ENCODE results near the gene MANSC1.

The MANSC1 gene

GRCh38 chr12:12378616-12379015, 28.6 kb upstream of the MANSC1 start:
- Mint-ChIP-seq H3K4me1 (peaks cover 15% of the 10 kb centered on the region), H3K4me3 (no peak overlapping the region), H3K27ac (peak overlapping the region; percentile 69), H3K27me3 (no peaks in the 10 kb centered on the region), H3K9me3 (no peaks in the 10 kb centered on the region), H3K36me3 (peaks cover 18% of the 10 kb centered on the region)
- DNase-seq (ENCODE audit: low spot score in 2 of 2), result no peak
- ATAC-seq (ENCODE audit: low read depth), result no peak

- peaks cover 14% of the 10 kb centered on the region for H3K36me3 Mint-ChIP-seq
- H3K27me3 Mint-ChIP-seq, result no peaks in the 10 kb centered on the region
- DNase-seq (ENCODE audit: low spot score in 2 of 2) (peak in 1 of 2 donors; percentile 44), ATAC-seq (ENCODE audit: low read depth) (peak; percentile 56)
- peaks cover 13% of the 10 kb centered on the region for H3K4me1 Mint-ChIP-seq
- H3K9me3 Mint-ChIP-seq, result no peaks in the 10 kb centered on the region
- H3K4me3 Mint-ChIP-seq, result no peak overlapping the region
- H3K27ac Mint-ChIP-seq, result no peak overlapping the region
Observed at GRCh38 chr12:12376646-12377448, 26.8 kb upstream of the MANSC1 start.

GRCh38 chr12:12372946-12373722, 23.1 kb upstream of the MANSC1 start:
- H3K36me3 Mint-ChIP-seq, result peaks cover 15% of the 10 kb centered on the region
- peaks cover 5% of the 10 kb centered on the region for H3K4me1 Mint-ChIP-seq
- no peaks in the 10 kb centered on the region for H3K9me3 Mint-ChIP-seq
- DNase-seq (ENCODE audit: low spot score in 2 of 2) (no peak), ATAC-seq (ENCODE audit: low read depth) (no peak)
- H3K27ac Mint-ChIP-seq, result no peak overlapping the region
- H3K27me3 Mint-ChIP-seq, result no peaks in the 10 kb centered on the region
- no peak overlapping the region for H3K4me3 Mint-ChIP-seq

- DNase-seq (ENCODE audit: low spot score in 2 of 2) (no peak), ATAC-seq (ENCODE audit: low read depth) (no peak)
- Mint-ChIP-seq H3K4me3 (no peak overlapping the region), H3K36me3 (peaks cover 17% of the 10 kb centered on the region), H3K4me1 (peaks cover 10% of the 10 kb centered on the region), H3K27me3 (no peaks in the 10 kb centered on the region), H3K27ac (peak overlapping the region; percentile 6), H3K9me3 (no peaks in the 10 kb centered on the region)
Observed at GRCh38 chr12:12367482-12367998, 17.5 kb upstream of the MANSC1 start.

GRCh38 chr12:12366701-12367481, 16.8 kb upstream of the MANSC1 start:
- DNase-seq (ENCODE audit: low spot score in 2 of 2), result no peak
- Mint-ChIP-seq H3K9me3 (no peaks in the 10 kb centered on the region), H3K36me3 (peaks cover 19% of the 10 kb centered on the region), H3K4me1 (peaks cover 12% of the 10 kb centered on the region), H3K4me3 (no peak overlapping the region), H3K27me3 (no peaks in the 10 kb centered on the region), H3K27ac (peak overlapping the region; percentile 5)
- no peak for ATAC-seq (ENCODE audit: low read depth)

GRCh38 chr12:12365931-12366431, 15.9 kb upstream of the MANSC1 start:
- Mint-ChIP-seq H3K27ac (no peak overlapping the region), H3K4me1 (peaks cover 18% of the 10 kb centered on the region), H3K9me3 (no peaks in the 10 kb centered on the region), H3K36me3 (peaks cover 23% of the 10 kb centered on the region), H3K4me3 (no peak overlapping the region), H3K27me3 (no peaks in the 10 kb centered on the region)
- ATAC-seq (ENCODE audit: low read depth), result no peak
- DNase-seq (ENCODE audit: low spot score in 2 of 2), result no peak

GRCh38 chr12:12365446-12365802, 15.4 kb upstream of the MANSC1 start:
- H3K4me1 Mint-ChIP-seq, result peaks cover 18% of the 10 kb centered on the region
- H3K9me3 Mint-ChIP-seq, result no peaks in the 10 kb centered on the region
- ATAC-seq (ENCODE audit: low read depth) (no peak), DNase-seq (ENCODE audit: low spot score in 2 of 2) (no peak)
- no peak overlapping the region for H3K27ac Mint-ChIP-seq
- no peak overlapping the region for H3K4me3 Mint-ChIP-seq
- no peaks in the 10 kb centered on the region for H3K27me3 Mint-ChIP-seq
- peaks cover 23% of the 10 kb centered on the region for H3K36me3 Mint-ChIP-seq

- Mint-ChIP-seq H3K9me3 (no peaks in the 10 kb centered on the region), H3K27ac (no peak overlapping the region), H3K4me3 (no peak overlapping the region), H3K4me1 (peaks cover 18% of the 10 kb centered on the region), H3K27me3 (no peaks in the 10 kb centered on the region), H3K36me3 (peaks cover 23% of the 10 kb centered on the region)
- DNase-seq (ENCODE audit: low spot score in 2 of 2) (no peak), ATAC-seq (ENCODE audit: low read depth) (no peak)
Observed at GRCh38 chr12:12364787-12365445, 14.9 kb upstream of the MANSC1 start.

- no peaks in the 10 kb centered on the region for H3K27me3 Mint-ChIP-seq
- H3K9me3 Mint-ChIP-seq, result no peaks in the 10 kb centered on the region
- peak overlapping the region; percentile 99 for H3K27ac Mint-ChIP-seq
- peaks cover 7% of the 10 kb centered on the region for H3K36me3 Mint-ChIP-seq
- ATAC-seq (ENCODE audit: low read depth), result peak; percentile 9
- peak; percentile 19 to 31 for DNase-seq (ENCODE audit: low spot score in 2 of 2)
- peak overlapping the region; percentile 95 for H3K4me3 Mint-ChIP-seq
- H3K4me1 Mint-ChIP-seq, result peaks cover 20% of the 10 kb centered on the region
Observed at GRCh38 chr12:12358528-12358927, 8.5 kb upstream of the MANSC1 start.

GRCh38 chr12:12357719-12358461, 7.8 kb upstream of the MANSC1 start:
- Mint-ChIP-seq H3K27ac (peak overlapping the region; percentile 99), H3K4me3 (peak overlapping the region; percentile 95), H3K36me3 (peaks cover 7% of the 10 kb centered on the region), H3K4me1 (peaks cover 20% of the 10 kb centered on the region), H3K27me3 (no peaks in the 10 kb centered on the region), H3K9me3 (no peaks in the 10 kb centered on the region)
- peak; percentile 2 for ATAC-seq (ENCODE audit: low read depth)
- DNase-seq (ENCODE audit: low spot score in 2 of 2), result peak; percentile 8 to 22

GRCh38 chr12:12356896-12357718, 7.1 kb upstream of the MANSC1 start, which contains the start of gene BORCS5:
BORCS5 (plus strand) TSS chr12:12357078; CDS start chr12:12357452, 374 bp downstream.
- Mint-ChIP-seq H3K4me1 (peaks cover 20% of the 10 kb centered on the region), H3K27ac (peak within 1 kb of the TSS; percentile 99), H3K4me3 (peak within 1 kb of the TSS; percentile 95), H3K36me3 (peaks cover 6% of the 10 kb centered on the region), H3K27me3 (no peaks in the 10 kb centered on the region), H3K9me3 (no peaks in the 10 kb centered on the region)
- ATAC-seq (ENCODE audit: low read depth), result peak; percentile 87
- peak; percentile 93 to 97 for DNase-seq (ENCODE audit: low spot score in 2 of 2)

GRCh38 chr12:12356467-12356895, 6.4 kb upstream of the MANSC1 start:
- H3K36me3 Mint-ChIP-seq, result peaks cover 3% of the 10 kb centered on the region
- H3K4me3 Mint-ChIP-seq, result peak overlapping the region; percentile 95
- peak overlapping the region; percentile 99 for H3K27ac Mint-ChIP-seq
- H3K4me1 Mint-ChIP-seq, result peaks cover 15% of the 10 kb centered on the region
- H3K27me3 Mint-ChIP-seq, result no peaks in the 10 kb centered on the region
- DNase-seq (ENCODE audit: low spot score in 2 of 2) (peak in 1 of 2 donors; percentile 15), ATAC-seq (ENCODE audit: low read depth) (no peak)
- no peaks in the 10 kb centered on the region for H3K9me3 Mint-ChIP-seq
